NB4 (cell line): Measurements from ENCODE around the gene SHISAL1.

Source experiments
- MAX ChIP-seq: IDR thresholded peaks from 2 replicates; pipeline ENCODE4 v1.6.1; 2011; ENCODE audit warnings: low read depth, low read length
- POLR2A ChIP-seq: IDR thresholded peaks from 2 replicates; pipeline ENCODE4 v1.6.1; 2011; ENCODE audit warnings: mild to moderate bottlenecking; ENCODE audit not compliant: insufficient read length; ENCODE audit errors: extremely low read depth

- TF ChIP-seq POLR2A (no peak), MAX (no peak)
These were observed 4.3 kb upstream of the SHISAL1 start for GRCh38 chr22:44317123-44317444.
